ENCODE measurements around the gene SPEM1. TPM values are rescaled to one million over a fixed set of nuclear protein-coding genes. Genes with fewer than 3 reads are reported as not detected.
A peak's percentile ranks its signal among the peaks of the same experiment; 100 is the strongest.

The SPEM1 gene
- total and polyA plus RNA-seq, 2 of the 13 experiments (the other 11 are each of a cell fraction or from before 2014, with no cell fraction given) = not detected

DNA sequence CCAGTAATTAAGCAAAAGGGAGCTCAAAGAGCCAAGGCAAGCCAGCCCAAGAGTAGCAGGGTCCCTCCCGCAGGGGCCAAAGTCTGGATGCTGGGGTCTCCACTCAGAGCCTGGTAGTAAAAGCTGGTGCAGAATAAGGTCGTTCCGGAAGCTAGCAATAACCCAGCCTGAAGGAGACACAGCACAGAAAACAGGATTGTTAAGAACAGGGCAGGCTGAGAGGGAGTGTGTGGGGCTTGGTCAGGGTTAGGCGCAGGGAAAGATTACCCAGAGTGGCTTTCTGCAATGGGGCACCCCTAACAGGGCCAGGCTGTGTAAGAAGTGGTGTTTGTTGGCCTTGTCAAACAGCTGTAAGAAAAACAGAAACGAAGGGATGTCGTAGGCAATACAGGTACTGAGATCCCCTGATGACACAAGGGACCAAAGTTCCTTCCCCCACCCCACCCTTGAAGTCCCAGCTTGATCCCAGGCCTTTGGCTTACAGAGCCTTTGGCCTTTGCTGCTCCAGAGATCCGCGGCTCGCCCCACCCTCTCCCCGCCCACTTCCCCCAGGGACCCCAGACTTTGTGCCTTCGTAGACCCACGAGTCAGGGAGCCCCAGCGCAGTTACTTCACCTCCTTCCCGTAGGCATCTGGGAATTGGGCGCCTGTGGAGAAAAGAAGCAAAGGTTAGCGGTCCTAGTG lies 16.9 kb upstream of the SPEM1 start (continued):
- no peak for TF ChIP-seq ZNF441 (CRISPR knock-in tag; IDR thresholded peaks at IDR 0.05; ENCODE audit: borderline replicate concordance)
- no peak for TF ChIP-seq CEBPZ (IDR thresholded peaks at IDR 0.05; ENCODE audit: low read length)
- TF ChIP-seq ARID5B (CRISPR knock-in tag; IDR thresholded peaks at IDR 0.05) = peak; percentile 56
- no peak for TF ChIP-seq KLF13 (CRISPR knock-in tag; IDR thresholded peaks at IDR 0.05)
- TF ChIP-seq ZMAT3 (CRISPR knock-in tag; conservative IDR thresholded peaks at IDR 0.05) = peak; percentile 65; the same call in 1 of the 2 replicates
- no peak for TF ChIP-seq ZSCAN31 (CRISPR knock-in tag; IDR thresholded peaks at IDR 0.05; ENCODE audit: low read depth)
- no peak for TF ChIP-seq SUZ12 (IDR thresholded peaks at IDR 0.05; ENCODE audit: low read depth, low read length)
- no peak for TF ChIP-seq ZNF44 (CRISPR knock-in tag; IDR thresholded peaks at IDR 0.05)
- TF ChIP-seq MEIS2 (CRISPR knock-in tag; IDR thresholded peaks at IDR 0.05) = no peak
- TF ChIP-seq ZNF296 (CRISPR knock-in tag; conservative IDR thresholded peaks at IDR 0.05) = no peak
- no peak for TF ChIP-seq ZNF7 (CRISPR knock-in tag; IDR thresholded peaks at IDR 0.05)
- TF ChIP-seq ZFX (CRISPR knock-in tag; IDR thresholded peaks at IDR 0.05; ENCODE audit: low read depth) = peak; percentile 83
- no peak for TF ChIP-seq ZNF598 (CRISPR knock-in tag; IDR thresholded peaks at IDR 0.05; ENCODE audit: borderline replicate concordance)
- no peak for TF ChIP-seq TOE1 (CRISPR knock-in tag; IDR thresholded peaks at IDR 0.05)
- TF ChIP-seq ZNF619 (CRISPR knock-in tag; IDR thresholded peaks at IDR 0.05) = no peak
- TF ChIP-seq BCL3 (CRISPR knock-in tag; IDR thresholded peaks at IDR 0.05) = no peak
- no peak for TF ChIP-seq ZFP36L1 (CRISPR knock-in tag; IDR thresholded peaks at IDR 0.05)
- TF ChIP-seq HDAC1 (CRISPR knock-in tag; IDR thresholded peaks at IDR 0.05) = no peak
